Hematopoietic multipotent progenitor cell treated with erythropoietin and hydrocortisone succinate and interleukin-3 and kit ligand, for 17 days (in vitro differentiated cells): ENCODE results near the gene MXRA7.
A peak's percentile ranks its signal among the peaks of the same experiment; 100 is the strongest.
"Not testable (repeated sequence)": the region's sequence is repeated elsewhere in the genome, so short reads cannot be mapped to it uniquely, and the experiment has no call there.

ENCODE experiments used
- DNase-seq: peaks from one replicate; pipeline ENCODE4 v3.0.0-alpha.2; 2015; ENCODE audit warnings: low spot score

MXRA7 gene

GRCh38 chr17:76716146-76716838, 5.5 kb upstream of the MXRA7 start:
- peak; percentile 89 for DNase-seq

GRCh38 chr17:76715496-76715830, 4.7 kb upstream of the MXRA7 start:
- DNase-seq: no peak

- peak; percentile 88 for DNase-seq
Measured at GRCh38 chr17:76714822-76715495, 4.2 kb upstream of the MXRA7 start.

- DNase-seq: no peak
Measured at GRCh38 chr17:76714336-76714735, 3.6 kb upstream of the MXRA7 start.

GRCh38 chr17:76713765-76714164, 3.0 kb upstream of the MXRA7 start:
- no peak for DNase-seq

- DNase-seq: not testable (repeated sequence)
Measured at GRCh38 chr17:76712321-76712720, 1.6 kb upstream of the MXRA7 start.

GRCh38 chr17:76709951-76710862, 558 bp downstream of the MXRA7 start:
- not testable (repeated sequence) for DNase-seq

GRCh38 chr17:76709077-76709950, 1.5 kb downstream of the MXRA7 start:
- no peak for DNase-seq

GRCh38 chr17:76707985-76708807, 2.6 kb downstream of the MXRA7 start:
- DNase-seq: no peak

GRCh38 chr17:76706817-76707216, 3.9 kb downstream of the MXRA7 start:
- no peak for DNase-seq

- DNase-seq: no peak
Measured at GRCh38 chr17:76704805-76705204, 6.0 kb downstream of the MXRA7 start.

- DNase-seq: no peak
Measured at GRCh38 chr17:76702941-76703637, 7.7 kb downstream of the MXRA7 start.

GRCh38 chr17:76702076-76702475, 8.7 kb downstream of the MXRA7 start:
- DNase-seq: no peak

GRCh38 chr17:76701471-76701967, 9.2 kb downstream of the MXRA7 start:
- no peak for DNase-seq

- DNase-seq: no peak
Measured at GRCh38 chr17:76700617-76701470, 9.9 kb downstream of the MXRA7 start.

GRCh38 chr17:76700270-76700616, 10.5 kb downstream of the MXRA7 start:
- DNase-seq: no peak

- DNase-seq: not testable (repeated sequence)
Measured at GRCh38 chr17:76698466-76698977, 12.2 kb downstream of the MXRA7 start.

- DNase-seq: no peak
Measured at GRCh38 chr17:76697702-76698465, 12.9 kb downstream of the MXRA7 start.
